ENCODE data around the gene CCDC154.

CCDC154 gene

GRCh38 chr16:1387331-1387730 is 57.0 kb downstream of the CCDC154 start:
- no peak for DNase-seq

- no peak for DNase-seq
Measured at GRCh38 chr16:1385232-1385631, 59.1 kb downstream of the CCDC154 start.
